GM12892 (cell line): ENCODE measurements around the gene KMT2C.

Experiments used
- POLR2A ChIP-seq: IDR thresholded peaks from 2 replicates; pipeline ENCODE4 v1.6.1; 2011; ENCODE audit warnings: low read depth, low read length, control low read depth
- TAF1 ChIP-seq: IDR thresholded peaks from 2 replicates; pipeline ENCODE4 v1.6.1; 2011; ENCODE audit warnings: low read depth, mild to moderate bottlenecking, control low read depth, low read length, borderline replicate concordance

DNA sequence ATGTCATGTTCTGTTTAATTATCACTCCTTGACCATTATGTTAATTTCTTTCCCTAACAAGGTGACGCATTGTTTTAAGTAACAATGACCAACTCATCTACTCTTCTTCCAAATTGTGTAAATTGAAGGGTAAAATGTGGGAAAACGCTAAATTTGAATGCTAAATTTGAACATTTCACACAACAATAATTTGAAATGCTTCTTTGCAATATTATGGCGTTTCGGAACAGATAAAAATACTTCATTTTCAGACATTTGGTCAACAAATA, 29.2 kb upstream of the KMT2C start:
- TF ChIP-seq POLR2A (no peak), TAF1 (no peak)
